B cell (primary cell): Measurements from ENCODE around the gene CETN2. TPM values are rescaled to one million over a fixed set of nuclear protein-coding genes. Genes with fewer than 3 reads are reported as not detected.

Experiments used
- ATAC-seq: fragments of 200-7000 bp; cut with Tn5 transposase; one replicate; pipeline ENCODE4 v1.10.0; 2021; ENCODE audit warnings: low read depth, mild to moderate bottlenecking, moderate number of reproducible peaks, moderate library complexity
- CTCF ChIA-PET: fragments of 350-600 bp; sonication (Branson Sonifier 250); formaldehyde crosslinking; loops from one replicate; lab custom pipeline; 2021; ENCODE audit warnings: antibody characterized with exemption, inconsistent platforms; lab: Charles Lee
- POLR2A ChIA-PET: fragments of 350-600 bp; sonication (Branson Sonifier 250); formaldehyde crosslinking; loops from one replicate; lab custom pipeline; 2021; ENCODE audit warnings: antibody characterized with exemption; lab: Charles Lee
- DNase-seq: peaks from one replicate; pipeline ENCODE4 v3.0.0; 2013
- H2AFZ ChIP-seq: 2 replicates; pipeline ENCODE4 v1.6.1; 2012; ENCODE audit warnings: mild to moderate bottlenecking, low read depth, low read length; ENCODE audit not compliant: insufficient read depth, poor library complexity, severe bottlenecking
- H3K27ac ChIP-seq, 2 donors: 1 replicate in 1 of 2; 2 replicates in 1 of 2; pipeline ENCODE4 v1.5.1; 2012 to 2013; ENCODE audit warnings: low read length in 2 of 2, mild to moderate bottlenecking in 2 of 2, moderate library complexity in 1 of 2
- H3K27me3 ChIP-seq, 4 experiments: fragments of 200-600 bp in 1 of 4; sonication (generic) in 1 of 4; replicated peaks in 1 of 4; 1 replicate in 2 of 4; 2 replicates in 2 of 4; pipeline versions ENCODE4 v1.6.1 to v1.7.0; 2013 to 2016; ENCODE audit warnings: low read length in 3 of 4, mild to moderate bottlenecking in 2 of 4, mixed read lengths in 1 of 4, moderate library complexity in 1 of 4; ENCODE audit not compliant: insufficient read depth in 4 of 4, control insufficient read depth in 3 of 4; ENCODE audit errors: control extremely low read depth in 1 of 4
- H3K36me3 ChIP-seq, 2 experiments: replicated peaks in 1 of 2; 1 replicate in 1 of 2; 2 replicates in 1 of 2; pipeline versions ENCODE4 v1.6.1 to v1.7.1; 2013; ENCODE audit warnings: low read length in 1 of 2; ENCODE audit not compliant: insufficient read depth in 2 of 2, control insufficient read depth in 1 of 2; ENCODE audit errors: control extremely low read depth in 1 of 2, extremely low read depth in 1 of 2
- H3K4me1 ChIP-seq, 2 donors: fragments of 200-600 bp in 1 of 2; sonication (generic) in 1 of 2; 1 replicate in 1 of 2; 2 replicates in 1 of 2; pipeline versions ENCODE4 v1.5.1 to v1.6.1; 2013 to 2017; ENCODE audit warnings: low read length in 2 of 2; ENCODE audit not compliant: control insufficient read depth in 2 of 2, insufficient read depth in 2 of 2
- H3K4me2 ChIP-seq: replicated peaks from 2 replicates; pipeline ENCODE3; 2012; ENCODE audit warnings: mild to moderate bottlenecking, low read depth, low read length; ENCODE audit not compliant: poor library complexity, severe bottlenecking
- H3K4me3 ChIP-seq, 5 experiments: fragments of 200-600 bp in 1 of 5; sonication (generic) in 1 of 5; 1 replicate in 3 of 5; 2 replicates in 2 of 5; pipeline versions ENCODE4 v1.5.1 to v1.7.0; 2011 to 2016; ENCODE audit warnings: low read length in 4 of 5, mild to moderate bottlenecking in 4 of 5, low read depth in 2 of 5, control low read depth in 1 of 5, moderate library complexity in 1 of 5; ENCODE audit not compliant: insufficient read depth in 1 of 5; ENCODE audit errors: control extremely low read depth in 1 of 5, extremely low read depth in 1 of 5
- H3K79me2 ChIP-seq: fragments of 200-600 bp; sonication (generic); one replicate; pipeline ENCODE4 v1.6.0; 2016; ENCODE audit warnings: low read length; ENCODE audit not compliant: control insufficient read depth, insufficient read depth
- H3K9ac ChIP-seq: fragments of 200-600 bp; sonication (generic); 2 replicates; pipeline ENCODE4 v1.6.1; 2017; ENCODE audit warnings: mild to moderate bottlenecking, low read length, moderate library complexity
- H3K9me3 ChIP-seq, 3 donors: one replicate each; pipeline versions ENCODE4 v1.6.1 to v1.7.1; 2013; ENCODE audit warnings: low read length in 2 of 3; ENCODE audit not compliant: control insufficient read depth in 2 of 3, insufficient read depth in 1 of 3; ENCODE audit errors: control extremely low read depth in 1 of 3
- H4K20me1 ChIP-seq: 2 replicates; pipeline ENCODE4 v1.6.0; 2012; ENCODE audit warnings: mild to moderate bottlenecking, low read length; ENCODE audit not compliant: insufficient read depth, control insufficient read depth, poor library complexity, severe bottlenecking
- H3K27ac Mint-ChIP-seq: one replicate; pipeline ENCODE4 v1.8.0; 2021; ENCODE audit warnings: mixed read lengths
- H3K27me3 Mint-ChIP-seq: one replicate; pipeline ENCODE4 v1.8.0; 2021; ENCODE audit warnings: mixed read lengths
- H3K4me1 Mint-ChIP-seq: one replicate; pipeline ENCODE4 v1.8.0; 2021; ENCODE audit warnings: mixed read lengths
- H3K4me3 Mint-ChIP-seq: one replicate; pipeline ENCODE4 v1.8.0; 2021; ENCODE audit warnings: mixed read lengths
- H3K9me3 Mint-ChIP-seq: one replicate; pipeline ENCODE4 v1.8.0; 2022; ENCODE audit warnings: mixed read lengths; ENCODE audit not compliant: insufficient read depth
- EZH2 ChIP-seq: IDR thresholded peaks from 2 replicates; pipeline ENCODE4 v1.6.1; 2012; ENCODE audit warnings: borderline replicate concordance, low read depth, mild to moderate bottlenecking, moderate library complexity, low read length; ENCODE audit not compliant: insufficient read depth, poor library complexity, severe bottlenecking
- WGBS: methylation state at CpG from one replicate; pipeline ENCODE4 v1.1.5; 2013; ENCODE audit warnings: missing lambda C conversion rate; ENCODE audit not compliant: insufficient coverage; 5-methylcytosine and 5-hydroxymethylcytosine counted together
- intact Hi-C: fragments of 100-400 bp; cut with micrococcal nuclease; formaldehyde crosslinking; loops from one replicate; pipeline ENCODE4 v1.10.0; 2022
- polyA plus RNA-seq: library from polyadenylated mRNA; depleted of rRNA; stranded (reverse); fragments of >200 nt; gene quantifications from 2 replicates; pipeline ENCODE4 v1.2.3, GENCODE V29; 2012
- total RNA-seq, 2 donors: library from RNA; stranded (reverse); fragments of 120-200 nt in 1 of 2; gene quantifications; 1 replicate in 1 of 2; 2 replicates in 1 of 2; pipeline versions ENCODE4 v1.2.3 to v1.2.4, GENCODE V29; 2013 to 2022
- TF ChIP-seq, protein P1 (sequence below): fragments of 200-600 bp; IDR thresholded peaks from one replicate; pipeline ENCODE4 v1.8.0; 2022; ENCODE audit warnings: antibody characterized with exemption, mild to moderate bottlenecking

CETN2 gene
- total and polyA plus RNA-seq, 2 donors (not counting 1 experiment from before 2014, with no cell fraction given), result 3.3 to 9.4 TPM

- no peaks in the 10 kb centered on the region for H3K9me3 Mint-ChIP-seq
- Histone ChIP-seq H3K36me3 (peaks cover 0 to 12% of the 10 kb centered on the region in 2 experiments), H3K9me3 (no peaks in the 10 kb centered on the region), H3K4me1 (no peaks in the 10 kb centered on the region), H3K9ac (no peak overlapping the region), H3K27ac (no peak overlapping the region), H3K4me2 (no peak overlapping the region), H3K27me3 (no peaks in the 10 kb centered on the region), H4K20me1 (no peaks in the 10 kb centered on the region), H2AFZ (no peak overlapping the region), H3K79me2 (no peaks in the 10 kb centered on the region), H3K4me3 (no peak overlapping the region)
- H3K4me3 Mint-ChIP-seq, result no peak overlapping the region
- H3K4me1 Mint-ChIP-seq, result no peaks in the 10 kb centered on the region
- ATAC-seq (no peak), DNase-seq (no peak)
- H3K27me3 Mint-ChIP-seq, result no peaks in the 10 kb centered on the region
- no peak overlapping the region for H3K27ac Mint-ChIP-seq
- WGBS, result 99% methylated on average over 14 of the region's 17 CpGs
- intact Hi-C loops, result no loop called here
- TF ChIP-seq, protein P1, sequence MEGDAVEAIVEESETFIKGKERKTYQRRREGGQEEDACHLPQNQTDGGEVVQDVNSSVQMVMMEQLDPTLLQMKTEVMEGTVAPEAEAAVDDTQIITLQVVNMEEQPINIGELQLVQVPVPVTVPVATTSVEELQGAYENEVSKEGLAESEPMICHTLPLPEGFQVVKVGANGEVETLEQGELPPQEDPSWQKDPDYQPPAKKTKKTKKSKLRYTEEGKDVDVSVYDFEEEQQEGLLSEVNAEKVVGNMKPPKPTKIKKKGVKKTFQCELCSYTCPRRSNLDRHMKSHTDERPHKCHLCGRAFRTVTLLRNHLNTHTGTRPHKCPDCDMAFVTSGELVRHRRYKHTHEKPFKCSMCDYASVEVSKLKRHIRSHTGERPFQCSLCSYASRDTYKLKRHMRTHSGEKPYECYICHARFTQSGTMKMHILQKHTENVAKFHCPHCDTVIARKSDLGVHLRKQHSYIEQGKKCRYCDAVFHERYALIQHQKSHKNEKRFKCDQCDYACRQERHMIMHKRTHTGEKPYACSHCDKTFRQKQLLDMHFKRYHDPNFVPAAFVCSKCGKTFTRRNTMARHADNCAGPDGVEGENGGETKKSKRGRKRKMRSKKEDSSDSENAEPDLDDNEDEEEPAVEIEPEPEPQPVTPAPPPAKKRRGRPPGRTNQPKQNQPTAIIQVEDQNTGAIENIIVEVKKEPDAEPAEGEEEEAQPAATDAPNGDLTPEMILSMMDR, result no peak
- TF ChIP-seq EZH2, result no peak
- CTCF ChIA-PET, result no interaction called here
- POLR2A ChIA-PET, result no interaction called here
Observed at GRCh38 chrX:152865232-152865920, 34.8 kb upstream of the CETN2 start.

- TF ChIP-seq, protein P1, result no peak
- TF ChIP-seq EZH2, result no peak
- H3K27ac ChIP-seq, result no peak overlapping the region
- Mint-ChIP-seq H3K4me3 (no peak overlapping the region), H3K27ac (no peak overlapping the region), H3K4me1 (no peaks in the 10 kb centered on the region), H3K27me3 (no peaks in the 10 kb centered on the region), H3K9me3 (no peaks in the 10 kb centered on the region)
- no peak overlapping the region for H3K4me2 ChIP-seq
- CTCF ChIA-PET, result no interaction called here
- DNase-seq (no peak), ATAC-seq (no peak)
- peaks cover 0 to 16% of the 10 kb centered on the region in 2 experiments for H3K36me3 ChIP-seq
- no peak overlapping the region for H3K4me3 ChIP-seq
- no peak overlapping the region for H2AFZ ChIP-seq
- H3K9ac ChIP-seq, result no peak overlapping the region
- no peaks in the 10 kb centered on the region for H3K4me1 ChIP-seq
- intact Hi-C loops, result no loop called here
- H3K9me3 ChIP-seq, result no peaks in the 10 kb centered on the region
- H4K20me1 ChIP-seq, result no peaks in the 10 kb centered on the region
- WGBS, result no CpG with 5 or more reads among the region's 6 CpGs
- H3K79me2 ChIP-seq, result no peaks in the 10 kb centered on the region
- H3K27me3 ChIP-seq, result no peaks in the 10 kb centered on the region
- POLR2A ChIA-PET, result no interaction called here
Observed at GRCh38 chrX:152861826-152862225, 31.3 kb upstream of the CETN2 start.
